ENCODE data around the gene CALHM6.
"Not testable (repeated sequence)": the region's sequence is repeated elsewhere in the genome, so short reads cannot be mapped to it uniquely, and the experiment has no call there.

CALHM6 gene

DNA sequence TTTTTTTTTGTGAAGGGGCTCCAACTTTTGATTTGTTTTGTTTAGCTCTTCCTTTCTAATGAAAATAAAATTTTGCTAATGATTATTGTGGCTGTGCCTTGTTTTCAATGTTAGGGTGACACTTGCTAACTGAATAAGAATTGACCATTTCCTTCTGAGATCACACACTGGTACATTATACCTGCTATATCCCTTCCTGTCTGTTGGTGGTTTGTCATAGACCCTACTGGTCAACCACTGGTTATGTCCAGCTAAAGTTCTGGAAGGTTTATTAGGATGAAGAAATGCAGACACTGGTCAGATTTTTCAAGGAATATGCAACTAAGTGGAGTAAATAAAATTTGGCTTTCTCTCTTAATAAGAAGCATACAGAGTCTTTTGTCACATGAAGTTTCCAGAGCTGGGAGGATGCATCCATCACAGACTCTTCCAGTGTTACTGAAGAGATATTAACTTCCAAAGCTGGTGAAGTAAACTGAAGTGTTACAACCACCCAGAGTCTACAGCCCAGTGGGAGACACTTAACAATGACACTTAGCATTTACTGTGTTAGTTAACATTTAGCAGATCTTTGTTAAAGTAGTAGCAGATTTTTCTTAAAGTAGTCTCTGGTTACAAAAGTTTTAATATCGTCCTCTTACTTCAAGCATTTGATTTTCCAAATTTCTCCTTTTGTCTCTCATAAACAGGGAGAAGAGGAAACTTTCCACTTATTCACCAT lies 30.6 kb downstream of the CALHM6 start:
- Histone ChIP-seq H3K9me3 (no peaks in the 10 kb centered on the region), H3K4me1 (ENCODE audit: control insufficient read depth in 1 of 2, insufficient read depth in 1 of 2, low read depth in 1 of 2, low read length in 1 of 2) (peaks cover 28 to 31% of the 10 kb centered on the region in 2 experiments), H3K4me3 (ENCODE audit: low read depth in 1 of 2, low read length in 1 of 2) (peak overlapping the region in 1 of 2 experiments; percentile 8), H3K36me3 (no peaks in the 10 kb centered on the region), H3K27ac (peak overlapping the region; percentile 79), H3K27me3 (no peaks in the 10 kb centered on the region)
- TF ChIP-seq, protein P1, sequence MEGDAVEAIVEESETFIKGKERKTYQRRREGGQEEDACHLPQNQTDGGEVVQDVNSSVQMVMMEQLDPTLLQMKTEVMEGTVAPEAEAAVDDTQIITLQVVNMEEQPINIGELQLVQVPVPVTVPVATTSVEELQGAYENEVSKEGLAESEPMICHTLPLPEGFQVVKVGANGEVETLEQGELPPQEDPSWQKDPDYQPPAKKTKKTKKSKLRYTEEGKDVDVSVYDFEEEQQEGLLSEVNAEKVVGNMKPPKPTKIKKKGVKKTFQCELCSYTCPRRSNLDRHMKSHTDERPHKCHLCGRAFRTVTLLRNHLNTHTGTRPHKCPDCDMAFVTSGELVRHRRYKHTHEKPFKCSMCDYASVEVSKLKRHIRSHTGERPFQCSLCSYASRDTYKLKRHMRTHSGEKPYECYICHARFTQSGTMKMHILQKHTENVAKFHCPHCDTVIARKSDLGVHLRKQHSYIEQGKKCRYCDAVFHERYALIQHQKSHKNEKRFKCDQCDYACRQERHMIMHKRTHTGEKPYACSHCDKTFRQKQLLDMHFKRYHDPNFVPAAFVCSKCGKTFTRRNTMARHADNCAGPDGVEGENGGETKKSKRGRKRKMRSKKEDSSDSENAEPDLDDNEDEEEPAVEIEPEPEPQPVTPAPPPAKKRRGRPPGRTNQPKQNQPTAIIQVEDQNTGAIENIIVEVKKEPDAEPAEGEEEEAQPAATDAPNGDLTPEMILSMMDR (IDR thresholded peaks at IDR 0.05), result no peak

DNA sequence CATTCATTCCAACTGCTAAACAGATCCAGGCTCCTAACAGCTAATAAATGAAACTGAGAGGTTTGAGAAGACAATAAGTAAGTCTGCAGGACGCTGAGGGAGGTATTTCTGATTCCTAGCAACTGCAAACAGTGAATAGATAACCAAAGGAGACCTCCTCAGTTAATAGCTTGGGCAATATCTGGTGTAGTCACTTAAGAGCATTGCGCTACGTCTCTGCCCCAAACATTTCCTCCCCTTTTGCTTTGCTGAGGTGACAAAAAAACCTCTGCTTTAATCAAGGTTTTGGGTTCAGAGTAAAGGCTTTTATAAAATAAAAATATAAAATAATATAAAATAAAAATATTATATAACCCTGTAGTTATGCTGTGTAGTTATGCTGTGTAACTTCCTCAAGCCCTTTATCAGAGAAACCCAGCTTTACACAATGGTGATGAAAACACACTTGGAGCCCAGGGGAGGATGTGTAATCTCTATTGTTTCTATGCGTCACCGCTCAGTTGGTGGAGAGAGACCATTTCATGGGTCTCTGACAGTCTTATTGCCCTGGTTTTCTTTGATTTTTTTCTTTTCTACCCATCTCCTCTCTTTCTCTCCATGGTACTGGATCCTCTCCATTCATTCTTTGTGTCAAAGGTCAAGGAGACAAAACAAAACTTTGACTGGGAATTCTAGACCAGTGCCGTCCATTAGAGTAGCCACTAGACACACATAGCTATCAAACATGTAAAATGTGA lies 31.3 kb downstream of the CALHM6 start:
- H3K27ac ChIP-seq, result peak overlapping the region; percentile 79

DNA sequence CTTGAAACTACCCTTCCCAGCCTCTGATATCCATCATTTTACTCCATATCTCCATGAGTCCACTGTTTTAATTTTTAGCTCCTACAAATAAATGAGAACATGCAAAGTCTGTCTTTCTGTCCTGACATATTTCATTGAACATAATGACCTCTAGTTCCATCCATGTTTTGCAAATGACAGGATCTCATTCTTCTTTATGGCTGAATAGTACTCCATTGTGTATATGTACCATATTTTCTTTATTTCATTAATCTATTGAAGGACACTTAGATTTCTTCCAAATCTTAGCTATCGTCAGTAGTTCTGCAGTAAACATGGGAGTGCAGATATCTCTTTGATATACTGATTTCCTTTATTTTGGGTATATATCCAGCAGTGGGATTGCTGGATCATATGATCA lies 34.0 kb downstream of the CALHM6 start:
- H3K27ac ChIP-seq; H3K36me3 ChIP-seq; H3K4me3 ChIP-seq (ENCODE audit: low read depth in 1 of 2, low read length in 1 of 2); H3K9me3 ChIP-seq; H3K27me3 ChIP-seq: not testable (repeated sequence)
- peaks cover 28 to 31% of the 10 kb centered on the region in 2 experiments for H3K4me1 ChIP-seq (ENCODE audit: control insufficient read depth in 1 of 2, insufficient read depth in 1 of 2, low read depth in 1 of 2, low read length in 1 of 2)

More for the DNA sequence above, 31.3 kb downstream of the CALHM6 start:
- no peaks in the 10 kb centered on the region for H3K27me3 ChIP-seq
- H3K9me3 ChIP-seq, result no peaks in the 10 kb centered on the region
- peaks cover 28 to 31% of the 10 kb centered on the region in 2 experiments for H3K4me1 ChIP-seq (ENCODE audit: control insufficient read depth in 1 of 2, insufficient read depth in 1 of 2, low read depth in 1 of 2, low read length in 1 of 2)
- TF ChIP-seq, protein P1 (IDR thresholded peaks at IDR 0.05), result no peak
- H3K4me3 ChIP-seq (ENCODE audit: low read depth in 1 of 2, low read length in 1 of 2), result peak overlapping the region in 1 of 2 experiments; percentile 8
- H3K36me3 ChIP-seq, result no peaks in the 10 kb centered on the region

DNA sequence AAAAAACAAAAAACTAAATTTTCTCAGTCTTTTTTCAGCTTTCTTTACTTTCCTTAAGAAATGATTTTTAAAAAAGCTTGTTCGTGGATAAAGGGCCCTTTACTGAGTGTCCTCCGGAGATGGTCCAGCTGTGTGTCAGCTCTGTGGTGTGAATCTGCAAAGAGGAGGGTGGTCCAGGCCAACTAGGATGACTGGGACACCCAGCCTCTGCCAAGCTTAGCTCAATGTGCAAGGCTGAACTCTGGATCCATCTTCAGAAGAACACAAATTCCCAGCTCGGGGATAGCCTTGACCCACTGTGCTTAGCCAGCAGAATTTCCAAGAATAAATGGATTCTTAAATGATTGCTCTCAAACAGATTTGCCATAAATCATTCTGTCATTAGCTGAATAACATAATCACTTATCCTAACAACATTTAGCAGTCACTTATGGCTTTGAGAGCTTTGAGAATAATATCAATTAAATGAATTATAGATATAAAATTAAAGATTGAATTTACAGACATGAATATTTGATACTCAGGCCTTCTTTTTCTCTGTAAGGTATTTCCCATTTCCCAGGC lies 36.0 kb downstream of the CALHM6 start:
- no peaks in the 10 kb centered on the region for H3K27me3 ChIP-seq
- no peak overlapping the region for H3K4me3 ChIP-seq (ENCODE audit: low read depth in 1 of 2, low read length in 1 of 2)
- H3K4me1 ChIP-seq (ENCODE audit: control insufficient read depth in 1 of 2, insufficient read depth in 1 of 2, low read depth in 1 of 2, low read length in 1 of 2), result peaks cover 20 to 23% of the 10 kb centered on the region in 2 experiments
- no peaks in the 10 kb centered on the region for H3K36me3 ChIP-seq
- H3K9me3 ChIP-seq, result no peaks in the 10 kb centered on the region
- TF ChIP-seq, protein P1 (IDR thresholded peaks at IDR 0.05), result no peak
- no peak overlapping the region for H3K27ac ChIP-seq

DNA sequence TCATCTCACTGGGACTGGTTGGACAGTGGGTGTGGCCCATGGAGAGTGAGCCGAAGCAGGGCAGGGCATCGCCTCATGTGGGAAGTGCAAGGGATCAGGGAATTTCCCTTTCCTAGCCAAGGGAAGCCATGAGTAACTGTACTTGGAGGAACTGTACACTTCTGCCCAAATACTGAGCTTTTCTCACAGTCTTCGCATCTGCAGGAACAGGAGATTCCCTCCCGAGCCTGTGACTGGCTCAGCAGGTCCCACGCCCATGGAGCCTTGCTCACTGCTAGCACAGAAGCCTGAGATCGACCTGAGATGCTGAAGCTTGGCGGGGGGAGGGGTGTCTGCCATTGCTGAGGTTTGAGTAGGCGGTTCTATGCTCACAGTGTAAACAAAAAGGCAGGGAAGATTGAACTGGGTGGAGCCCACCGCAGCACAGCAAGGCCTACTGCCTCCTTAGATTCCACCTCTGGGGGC lies 39.8 kb downstream of the CALHM6 start:
- no peaks in the 10 kb centered on the region for H3K36me3 ChIP-seq
- H3K27me3 ChIP-seq, result no peaks in the 10 kb centered on the region
- H3K27ac ChIP-seq, result no peak overlapping the region
- TF ChIP-seq, protein P1 (IDR thresholded peaks at IDR 0.05), result no peak
- no peaks in the 10 kb centered on the region for H3K4me1 ChIP-seq (ENCODE audit: control insufficient read depth in 1 of 2, insufficient read depth in 1 of 2, low read depth in 1 of 2, low read length in 1 of 2)
- H3K4me3 ChIP-seq (ENCODE audit: low read depth in 1 of 2, low read length in 1 of 2), result no peak overlapping the region
- no peaks in the 10 kb centered on the region for H3K9me3 ChIP-seq

Data from neutrophil (primary cell).